ENCODE results near the gene ARTN. TPM values are rescaled to one million over a fixed set of nuclear protein-coding genes. Genes with fewer than 3 reads are reported as not detected.
A peak's percentile ranks its signal among the peaks of the same experiment; 100 is the strongest.

The ARTN gene
- total and polyA plus RNA-seq, 9 of the 15 experiments (the other 6 are each of a cell fraction or from before 2014, with no cell fraction given), result 0.06 to 0.38 TPM; not detected in 7

DNA sequence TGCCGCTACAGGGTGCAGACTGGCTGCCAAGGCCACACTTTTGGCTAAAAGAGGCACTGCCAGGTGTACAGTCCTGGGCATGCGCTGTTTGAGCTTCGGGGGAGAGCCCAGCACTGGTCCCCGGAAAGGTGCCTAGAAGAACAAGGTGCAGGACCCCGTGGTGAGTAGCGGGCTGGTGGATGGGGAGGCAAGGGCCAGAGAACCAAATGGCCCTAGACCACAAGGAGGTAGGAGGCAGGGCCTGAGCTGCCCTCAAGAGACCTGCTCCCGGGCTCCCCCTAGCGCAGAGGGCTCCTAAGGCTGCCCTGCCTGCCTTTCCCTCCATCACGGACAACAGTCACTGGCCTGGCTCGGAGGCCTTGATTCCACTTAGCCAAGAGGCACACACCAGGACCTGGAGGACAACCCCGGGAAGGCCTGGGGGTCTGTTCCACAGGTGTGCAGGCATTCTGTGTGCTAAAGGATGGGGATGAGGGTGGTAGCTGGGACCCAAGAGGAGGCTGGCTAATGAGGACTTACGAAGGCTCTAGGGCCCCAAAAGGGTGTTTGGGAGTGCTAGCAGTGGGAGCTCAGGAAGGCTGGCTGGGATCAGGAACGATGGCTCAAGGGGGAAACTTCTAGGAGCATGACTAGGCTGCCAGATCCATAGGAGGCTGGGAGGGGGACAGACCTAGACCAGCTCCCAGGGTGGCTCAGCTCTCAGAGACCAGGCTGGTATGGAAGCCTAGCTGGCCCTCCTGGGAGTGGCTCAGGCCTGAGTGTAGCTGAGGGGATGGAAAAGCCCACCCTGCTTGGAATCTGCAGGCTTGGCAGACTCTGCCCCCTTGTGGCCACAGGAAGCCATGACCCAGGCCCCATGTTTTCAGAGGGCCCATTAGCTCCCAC is 742 bp downstream of the ARTN start (continued):
- TF ChIP-seq, protein P1, sequence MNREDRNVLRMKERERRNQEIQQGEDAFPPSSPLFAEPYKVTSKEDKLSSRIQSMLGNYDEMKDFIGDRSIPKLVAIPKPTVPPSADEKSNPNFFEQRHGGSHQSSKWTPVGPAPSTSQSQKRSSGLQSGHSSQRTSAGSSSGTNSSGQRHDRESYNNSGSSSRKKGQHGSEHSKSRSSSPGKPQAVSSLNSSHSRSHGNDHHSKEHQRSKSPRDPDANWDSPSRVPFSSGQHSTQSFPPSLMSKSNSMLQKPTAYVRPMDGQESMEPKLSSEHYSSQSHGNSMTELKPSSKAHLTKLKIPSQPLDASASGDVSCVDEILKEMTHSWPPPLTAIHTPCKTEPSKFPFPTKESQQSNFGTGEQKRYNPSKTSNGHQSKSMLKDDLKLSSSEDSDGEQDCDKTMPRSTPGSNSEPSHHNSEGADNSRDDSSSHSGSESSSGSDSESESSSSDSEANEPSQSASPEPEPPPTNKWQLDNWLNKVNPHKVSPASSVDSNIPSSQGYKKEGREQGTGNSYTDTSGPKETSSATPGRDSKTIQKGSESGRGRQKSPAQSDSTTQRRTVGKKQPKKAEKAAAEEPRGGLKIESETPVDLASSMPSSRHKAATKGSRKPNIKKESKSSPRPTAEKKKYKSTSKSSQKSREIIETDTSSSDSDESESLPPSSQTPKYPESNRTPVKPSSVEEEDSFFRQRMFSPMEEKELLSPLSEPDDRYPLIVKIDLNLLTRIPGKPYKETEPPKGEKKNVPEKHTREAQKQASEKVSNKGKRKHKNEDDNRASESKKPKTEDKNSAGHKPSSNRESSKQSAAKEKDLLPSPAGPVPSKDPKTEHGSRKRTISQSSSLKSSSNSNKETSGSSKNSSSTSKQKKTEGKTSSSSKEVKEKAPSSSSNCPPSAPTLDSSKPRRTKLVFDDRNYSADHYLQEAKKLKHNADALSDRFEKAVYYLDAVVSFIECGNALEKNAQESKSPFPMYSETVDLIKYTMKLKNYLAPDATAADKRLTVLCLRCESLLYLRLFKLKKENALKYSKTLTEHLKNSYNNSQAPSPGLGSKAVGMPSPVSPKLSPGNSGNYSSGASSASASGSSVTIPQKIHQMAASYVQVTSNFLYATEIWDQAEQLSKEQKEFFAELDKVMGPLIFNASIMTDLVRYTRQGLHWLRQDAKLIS (CRISPR knock-in tag; IDR thresholded peaks at IDR 0.05), result no peak
- TF ChIP-seq ZNF124 (CRISPR knock-in tag; IDR thresholded peaks at IDR 0.05) (no peak), FOXP1 (CRISPR knock-in tag; IDR thresholded peaks at IDR 0.05) (no peak), ARID2 (IDR thresholded peaks at IDR 0.05) (peak; percentile 90), MCM3 (IDR thresholded peaks at IDR 0.05) (no peak), SNAPC5 (CRISPR knock-in tag; IDR thresholded peaks at IDR 0.05) (no peak), ZKSCAN1 (IDR thresholded peaks at IDR 0.05; ENCODE audit: low read depth, low read length) (0 out of 2 replicates have a peak, but pooled peaks have one; percentile 49), CBX8 (IDR thresholded peaks at IDR 0.05; ENCODE audit: borderline replicate concordance, extremely low read depth, low read depth, low read length, poor library complexity, severe bottlenecking) (no peak), TSC22D4 (tag; IDR thresholded peaks at IDR 0.05) (no peak), CHD4 (IDR thresholded peaks at IDR 0.05; ENCODE audit: insufficient read depth, insufficient replicate concordance, low read depth, low read length, poor library complexity, severe bottlenecking) (no peak), BCLAF1 (IDR thresholded peaks at IDR 0.05; ENCODE audit: borderline replicate concordance in 1 of 2, control insufficient read depth in 1 of 2, low read depth in 2 of 2, low read length in 1 of 2) (no peak), ZNF639 (CRISPR knock-in tag; conservative IDR thresholded peaks at IDR 0.05 in 1 of 2, IDR thresholded peaks at IDR 0.05 in 1 of 2) (no peak)
- TF ChIP-seq, protein P2, sequence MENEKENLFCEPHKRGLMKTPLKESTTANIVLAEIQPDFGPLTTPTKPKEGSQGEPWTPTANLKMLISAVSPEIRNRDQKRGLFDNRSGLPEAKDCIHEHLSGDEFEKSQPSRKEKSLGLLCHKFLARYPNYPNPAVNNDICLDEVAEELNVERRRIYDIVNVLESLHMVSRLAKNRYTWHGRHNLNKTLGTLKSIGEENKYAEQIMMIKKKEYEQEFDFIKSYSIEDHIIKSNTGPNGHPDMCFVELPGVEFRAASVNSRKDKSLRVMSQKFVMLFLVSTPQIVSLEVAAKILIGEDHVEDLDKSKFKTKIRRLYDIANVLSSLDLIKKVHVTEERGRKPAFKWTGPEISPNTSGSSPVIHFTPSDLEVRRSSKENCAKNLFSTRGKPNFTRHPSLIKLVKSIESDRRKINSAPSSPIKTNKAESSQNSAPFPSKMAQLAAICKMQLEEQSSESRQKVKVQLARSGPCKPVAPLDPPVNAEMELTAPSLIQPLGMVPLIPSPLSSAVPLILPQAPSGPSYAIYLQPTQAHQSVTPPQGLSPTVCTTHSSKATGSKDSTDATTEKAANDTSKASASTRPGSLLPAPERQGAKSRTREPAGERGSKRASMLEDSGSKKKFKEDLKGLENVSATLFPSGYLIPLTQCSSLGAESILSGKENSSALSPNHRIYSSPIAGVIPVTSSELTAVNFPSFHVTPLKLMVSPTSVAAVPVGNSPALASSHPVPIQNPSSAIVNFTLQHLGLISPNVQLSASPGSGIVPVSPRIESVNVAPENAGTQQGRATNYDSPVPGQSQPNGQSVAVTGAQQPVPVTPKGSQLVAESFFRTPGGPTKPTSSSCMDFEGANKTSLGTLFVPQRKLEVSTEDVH (IDR thresholded peaks at IDR 0.05; ENCODE audit: low read depth, partially characterized antibody), result no peak

All from K562 (cell line).